GM18873 (cell line): ENCODE measurements around the gene EHF.
"Not testable (repeated sequence)": the region's sequence is repeated elsewhere in the genome, so short reads cannot be mapped to it uniquely, and the experiment has no call there.

Source experiments
- ATAC-seq: cut with Tn5 transposase; IDR thresholded peaks from one replicate; pipeline ENCODE4 v1.9.1; 2021; ENCODE audit warnings: mild to moderate bottlenecking, moderate library complexity, moderate number of reproducible peaks; ENCODE audit not compliant: unreplicated experiment, low FRiP score

EHF gene

GRCh38 chr11:34658071-34659015 is 37.5 kb downstream of the EHF start:
- no peak for ATAC-seq

GRCh38 chr11:34659096-34659733 is 38.3 kb downstream of the EHF start:
- no peak for ATAC-seq

GRCh38 chr11:34665077-34665835 is 44.4 kb downstream of the EHF start:
- no peak for ATAC-seq

DNA sequence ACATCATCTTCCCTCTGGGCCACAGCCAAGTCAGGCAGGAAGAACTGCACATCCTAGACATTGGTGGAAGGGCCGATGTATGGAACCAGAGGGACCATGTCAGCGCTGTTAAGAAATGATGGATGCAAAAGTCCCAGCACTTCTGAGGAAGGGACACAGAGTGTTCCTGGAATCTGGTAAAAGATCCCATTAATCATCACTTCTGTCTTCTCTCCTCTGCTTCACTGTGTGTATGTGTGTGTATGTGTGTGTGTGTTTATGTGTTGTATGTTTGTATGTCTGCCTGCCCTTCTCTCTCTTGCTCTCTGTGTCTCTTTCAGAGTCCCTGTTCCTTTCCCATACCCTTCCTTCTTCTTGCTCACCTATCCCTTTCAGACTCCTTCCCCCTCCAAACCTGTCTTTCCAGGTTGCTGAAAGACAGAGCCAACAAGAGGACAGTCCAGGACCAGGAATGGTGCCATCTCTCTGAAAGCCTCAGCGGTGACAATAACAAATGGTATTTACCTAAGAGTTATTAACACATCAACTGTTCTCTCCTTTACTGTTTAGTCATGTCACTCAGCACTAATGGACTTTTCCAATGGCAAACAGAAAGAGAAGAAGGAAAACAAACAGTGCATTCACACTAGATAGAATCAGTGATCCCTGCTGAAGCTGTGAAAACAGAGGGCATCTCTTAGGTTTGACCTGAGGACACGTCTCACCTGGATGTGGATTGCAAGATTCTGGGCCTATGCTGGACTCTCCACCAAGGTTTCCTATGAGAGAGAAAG is 47.1 kb downstream of the EHF start:
- no peak for ATAC-seq

GRCh38 chr11:34668583-34669053 is 47.7 kb downstream of the EHF start:
- ATAC-seq: no peak

GRCh38 chr11:34669458-34669857 is 48.6 kb downstream of the EHF start:
- no peak for ATAC-seq

- no peak for ATAC-seq
Observed at GRCh38 chr11:34671117-34671516, 50.2 kb downstream of the EHF start.

- no peak for ATAC-seq
Observed at GRCh38 chr11:34671946-34672345, 51.1 kb downstream of the EHF start.

- no peak for ATAC-seq
Observed at GRCh38 chr11:34674038-34674437, 53.1 kb downstream of the EHF start.

DNA sequence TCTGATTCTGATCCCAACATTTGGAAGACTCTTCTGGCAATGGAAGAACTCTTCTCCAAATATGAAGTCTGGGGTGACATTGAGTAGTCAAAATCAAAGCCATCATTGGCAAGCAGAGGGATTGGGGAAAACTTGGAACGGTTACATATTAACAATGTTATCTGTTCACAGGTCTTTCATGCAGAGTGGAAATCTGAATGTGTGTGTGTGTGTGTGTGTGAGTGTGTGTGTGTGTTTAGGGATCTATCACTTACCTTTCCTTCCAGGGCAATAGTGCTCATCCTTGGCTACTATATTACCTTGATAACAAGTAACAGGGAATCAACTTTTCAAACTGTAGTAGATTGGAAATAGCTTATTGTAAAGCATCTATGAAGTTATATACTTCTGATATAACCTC is 55.3 kb downstream of the EHF start:
- ATAC-seq: no peak

GRCh38 chr11:34679681-34680080 is 58.8 kb downstream of the EHF start:
- ATAC-seq: no peak

GRCh38 chr11:34680206-34680605 is 59.3 kb downstream of the EHF start:
- no peak for ATAC-seq

- ATAC-seq: no peak
Observed at GRCh38 chr11:34680918-34681586, 60.2 kb downstream of the EHF start.

DNA sequence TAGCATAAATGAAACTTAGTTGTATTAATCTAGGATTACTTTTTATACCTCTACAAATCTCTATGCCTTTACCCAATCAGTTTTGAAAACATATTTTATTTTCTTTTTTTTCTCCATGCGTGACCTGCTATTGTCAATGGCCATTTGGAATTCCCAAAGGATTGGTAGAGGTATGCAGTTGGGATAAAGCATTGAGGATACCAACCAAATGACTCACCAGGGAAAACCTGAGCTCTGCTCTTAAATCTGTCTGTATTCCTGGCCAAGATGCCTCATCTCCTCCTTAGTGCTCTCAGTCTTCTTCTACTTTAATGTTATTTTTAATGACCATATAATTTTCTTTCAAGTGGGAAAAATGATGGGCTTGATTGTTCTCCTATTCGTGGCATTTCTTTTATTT is 61.9 kb downstream of the EHF start:
- ATAC-seq: no peak

DNA sequence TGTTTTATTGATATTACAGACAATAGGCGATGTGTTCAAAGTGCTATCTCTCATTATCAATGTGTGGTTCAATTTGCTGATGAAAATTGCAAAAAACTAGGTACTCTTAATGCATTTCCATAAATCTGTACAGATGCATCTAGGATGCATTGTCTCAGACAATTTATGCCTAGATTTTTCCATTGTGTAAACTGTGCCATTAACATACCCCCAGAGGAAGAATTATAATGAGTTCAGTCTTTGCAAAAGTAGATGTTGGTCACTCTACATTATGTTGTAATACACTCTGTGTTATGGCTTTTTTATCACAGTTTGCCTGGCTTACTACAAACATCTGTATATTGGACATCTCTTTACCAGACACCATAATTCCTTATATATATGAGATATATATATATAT is 62.5 kb downstream of the EHF start:
- ATAC-seq: no peak

GRCh38 chr11:34685864-34686263 is 65.0 kb downstream of the EHF start:
- no peak for ATAC-seq

- not testable (repeated sequence) for ATAC-seq
Observed at GRCh38 chr11:34692299-34692698, 71.4 kb downstream of the EHF start.

DNA sequence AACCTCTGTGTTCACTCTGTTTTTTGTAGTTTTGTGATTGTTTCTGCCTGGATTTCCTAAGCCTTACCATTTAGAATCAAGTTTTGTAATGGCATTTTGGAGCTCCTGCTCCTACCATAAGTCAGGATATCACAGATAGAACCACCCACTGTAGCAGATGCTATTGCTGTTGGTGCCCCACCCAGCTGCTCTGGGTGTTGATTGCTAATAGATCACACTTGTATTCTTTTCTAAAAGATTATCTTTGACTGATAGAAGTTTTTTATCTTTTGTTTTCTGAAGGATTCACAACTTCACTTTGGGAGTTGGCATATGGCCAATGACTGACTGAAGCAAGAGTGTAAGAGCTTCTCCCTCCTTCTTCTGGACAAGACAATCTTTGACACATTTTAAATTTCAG is 76.0 kb downstream of the EHF start:
- no peak for ATAC-seq

- ATAC-seq: no peak
Observed at GRCh38 chr11:34706709-34707461, 86.0 kb downstream of the EHF start.
